Inferior parietal cortex (tissue), 1 donor: Measurements from ENCODE around the gene RPL31.

Source experiments
- DNase-seq: peaks from one replicate; pipeline ENCODE4 v3.0.0-alpha.2; 2016; ENCODE audit errors: extremely low spot score

Gene RPL31

DNA sequence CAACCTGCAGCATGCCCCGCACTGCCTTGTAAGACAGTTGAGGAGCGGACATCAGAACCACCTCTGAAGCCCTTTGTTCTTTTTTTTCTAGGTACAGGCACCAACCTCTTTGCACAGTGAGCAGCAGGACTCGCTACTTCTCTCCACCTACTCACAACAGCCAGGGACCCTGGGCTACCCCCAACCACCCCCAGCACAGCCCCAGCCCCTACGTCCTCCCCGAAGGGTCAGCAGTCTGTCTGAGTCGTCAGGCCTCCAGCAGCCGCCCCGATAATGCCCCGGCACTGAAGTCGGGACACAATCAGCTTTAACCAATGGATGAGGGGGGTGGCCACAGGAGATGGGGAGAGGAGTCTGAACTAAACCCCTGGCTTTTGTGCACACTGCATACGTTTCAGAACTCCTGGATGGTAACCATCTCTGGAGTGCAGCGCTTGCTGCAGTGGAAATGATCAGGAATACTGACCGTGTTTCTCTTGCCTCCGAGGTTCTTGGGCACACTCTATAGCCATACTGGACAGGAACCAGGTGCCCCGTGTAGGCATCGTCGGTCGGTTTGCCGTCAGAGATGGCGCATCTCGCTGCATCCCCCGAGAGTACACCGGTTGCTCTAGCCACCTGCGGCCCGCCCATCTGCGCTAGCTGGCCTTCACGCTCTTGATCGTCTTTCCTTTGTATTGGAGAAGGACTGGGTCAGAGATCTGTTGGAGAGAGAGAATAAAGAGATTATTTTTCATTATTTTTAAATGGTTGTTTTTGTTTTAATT is 6.6 kb upstream of the RPL31 start:
- DNase-seq: no peak

DNA sequence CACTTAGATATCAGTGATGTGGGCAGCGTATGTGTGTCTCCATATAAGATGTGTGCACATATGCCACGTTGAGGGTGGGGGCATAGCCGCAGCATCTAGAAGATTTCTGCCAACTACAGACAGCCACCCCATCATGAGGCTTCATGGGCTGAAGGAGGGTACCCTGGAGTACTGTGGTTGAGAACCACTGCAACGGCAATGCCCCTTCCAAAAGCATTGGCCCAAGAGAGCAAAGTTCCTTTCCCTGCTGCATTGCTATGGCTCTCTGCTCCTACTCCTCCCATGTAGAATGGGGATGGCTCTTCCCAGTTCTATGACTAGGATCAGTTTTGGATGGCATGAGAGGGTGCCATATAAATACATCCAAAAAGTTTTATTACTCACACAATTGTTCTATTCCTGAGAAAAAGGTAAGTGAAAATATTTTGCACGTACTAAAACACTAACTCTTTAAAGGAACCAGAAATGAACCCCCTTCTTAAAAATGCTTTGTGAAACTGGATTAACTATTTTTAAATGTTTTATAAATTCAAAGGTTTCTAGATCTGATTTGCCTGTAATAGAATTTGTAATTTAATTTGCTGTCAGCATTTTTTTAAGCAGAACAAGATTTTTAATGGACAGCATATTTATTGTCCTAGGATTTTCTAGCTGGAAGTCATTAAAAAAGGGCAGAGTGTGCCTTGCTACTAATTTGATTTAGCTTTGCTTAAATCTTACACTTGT is 4.4 kb upstream of the RPL31 start:
- DNase-seq: no peak

DNA sequence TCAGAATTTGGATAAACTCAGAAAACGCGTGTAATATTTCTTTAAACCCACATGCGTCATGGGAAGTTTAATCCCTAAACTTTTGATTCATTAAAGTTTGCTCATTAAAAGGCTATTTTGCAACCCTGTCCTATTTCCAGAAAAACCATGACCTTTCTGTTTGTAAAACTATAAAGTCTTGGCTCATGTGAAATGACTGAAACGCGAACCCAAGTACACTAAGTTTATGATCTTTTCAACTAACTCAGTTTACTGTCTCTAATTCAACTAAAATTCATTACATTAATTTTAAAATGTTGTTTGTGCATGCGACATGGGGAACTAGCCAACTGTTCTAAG is 3.9 kb upstream of the RPL31 start:
- DNase-seq: no peak

DNA sequence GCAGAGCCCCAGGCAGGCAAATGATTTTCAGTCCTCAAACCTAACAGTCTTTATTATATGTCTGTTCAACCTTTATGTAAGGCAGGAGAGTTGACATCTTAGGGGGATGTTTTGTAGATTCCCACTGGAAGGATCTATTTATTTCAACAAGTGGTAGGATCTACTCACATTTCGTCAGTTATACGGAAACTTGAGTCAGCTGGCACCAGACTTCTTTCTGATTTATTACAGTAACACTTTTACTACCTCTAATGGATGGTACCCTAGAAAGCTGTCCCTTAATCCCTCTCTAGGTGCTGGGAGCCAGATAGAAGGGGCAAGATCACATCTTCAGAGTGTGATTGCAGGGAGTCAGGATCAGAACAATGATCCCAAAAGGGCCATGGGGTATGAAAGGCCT is 2.1 kb upstream of the RPL31 start:
- no peak for DNase-seq

DNA sequence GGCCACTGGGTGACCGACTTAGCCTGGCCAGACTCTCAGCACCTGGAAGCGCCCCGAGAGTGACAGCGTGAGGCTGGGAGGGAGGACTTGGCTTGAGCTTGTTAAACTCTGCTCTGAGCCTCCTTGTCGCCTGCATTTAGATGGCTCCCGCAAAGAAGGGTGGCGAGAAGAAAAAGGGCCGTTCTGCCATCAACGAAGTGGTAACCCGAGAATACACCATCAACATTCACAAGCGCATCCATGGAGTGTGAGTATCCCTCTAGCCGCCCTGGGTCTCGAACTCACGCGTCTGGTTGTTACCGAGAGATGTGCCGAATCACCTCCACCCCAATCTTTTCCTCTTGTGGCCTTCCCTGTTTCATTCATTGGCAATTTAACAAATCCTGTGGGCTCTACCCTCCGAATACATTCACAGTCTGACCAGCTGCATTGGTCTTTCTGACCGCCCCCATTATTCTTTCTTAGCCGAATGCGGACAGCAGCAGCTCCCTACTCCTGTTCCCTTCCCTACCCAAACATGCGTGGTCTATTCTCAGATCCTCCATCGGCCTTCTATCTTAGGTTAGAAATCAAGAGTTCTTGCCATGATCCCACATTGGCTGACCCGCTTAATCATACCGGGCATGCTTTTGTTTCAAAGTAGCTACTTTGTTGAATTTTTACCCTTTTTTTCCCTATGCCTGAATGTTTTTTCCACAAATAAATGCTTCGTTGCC is 631 bp downstream of the RPL31 start:
- DNase-seq: no peak

DNA sequence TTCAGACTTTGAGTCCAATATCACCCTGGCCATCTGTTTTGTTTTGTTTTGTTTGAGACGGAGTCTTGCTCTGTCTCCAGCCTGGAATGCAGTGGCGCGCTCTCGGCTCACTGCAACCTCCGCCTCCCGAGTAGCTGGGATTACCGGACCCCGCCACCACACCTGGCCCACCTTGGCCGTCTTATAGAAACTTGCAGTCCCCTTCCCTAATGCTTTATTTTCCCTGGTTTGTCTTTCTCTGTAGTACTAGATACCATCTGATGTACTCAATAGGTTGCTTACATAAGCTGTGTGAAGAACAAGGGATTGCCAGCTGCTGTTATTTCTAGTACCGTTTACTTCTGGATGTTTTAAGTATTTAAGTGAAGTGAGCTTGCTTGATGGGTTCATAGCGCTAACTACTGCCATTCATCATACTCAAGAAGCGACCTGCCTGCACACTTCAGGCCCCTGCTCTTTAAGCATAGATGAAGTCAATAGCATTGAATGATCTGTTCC is 1.2 kb downstream of the RPL31 start:
- no peak for DNase-seq

DNA sequence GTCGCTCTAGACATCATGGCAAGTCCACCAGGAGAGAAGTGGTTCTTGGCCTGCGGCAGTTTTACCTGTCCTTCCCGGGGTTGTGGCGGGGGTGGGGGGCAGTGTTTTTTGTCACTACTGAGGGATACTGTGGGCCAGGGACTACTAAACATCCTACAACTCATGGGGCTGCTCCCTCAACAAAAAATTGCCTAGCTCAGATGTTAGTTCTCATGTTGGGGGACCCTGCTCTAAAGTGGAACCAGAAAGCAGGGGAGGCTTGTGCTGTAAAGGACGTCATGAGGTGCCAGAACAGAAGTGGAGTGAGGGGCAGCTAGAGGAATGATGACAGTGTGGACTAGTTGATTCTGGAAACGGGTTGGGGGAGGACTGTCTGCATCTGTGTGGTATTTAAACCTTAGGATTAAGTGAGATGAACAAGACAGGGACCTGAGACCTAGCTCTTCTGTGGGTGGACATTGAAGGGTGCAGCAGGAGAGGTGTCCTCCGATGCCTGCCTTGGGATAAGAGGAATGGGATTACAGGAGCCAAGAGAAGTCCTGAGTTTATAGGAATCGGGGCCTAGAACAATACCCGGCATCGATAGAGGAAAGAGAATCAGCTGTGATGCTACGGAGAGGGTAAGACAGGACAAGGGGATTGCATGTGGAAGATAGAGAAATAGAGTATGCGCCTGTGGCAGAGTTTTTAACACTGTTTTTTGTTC is 2.7 kb downstream of the RPL31 start:
- no peak for DNase-seq

DNA sequence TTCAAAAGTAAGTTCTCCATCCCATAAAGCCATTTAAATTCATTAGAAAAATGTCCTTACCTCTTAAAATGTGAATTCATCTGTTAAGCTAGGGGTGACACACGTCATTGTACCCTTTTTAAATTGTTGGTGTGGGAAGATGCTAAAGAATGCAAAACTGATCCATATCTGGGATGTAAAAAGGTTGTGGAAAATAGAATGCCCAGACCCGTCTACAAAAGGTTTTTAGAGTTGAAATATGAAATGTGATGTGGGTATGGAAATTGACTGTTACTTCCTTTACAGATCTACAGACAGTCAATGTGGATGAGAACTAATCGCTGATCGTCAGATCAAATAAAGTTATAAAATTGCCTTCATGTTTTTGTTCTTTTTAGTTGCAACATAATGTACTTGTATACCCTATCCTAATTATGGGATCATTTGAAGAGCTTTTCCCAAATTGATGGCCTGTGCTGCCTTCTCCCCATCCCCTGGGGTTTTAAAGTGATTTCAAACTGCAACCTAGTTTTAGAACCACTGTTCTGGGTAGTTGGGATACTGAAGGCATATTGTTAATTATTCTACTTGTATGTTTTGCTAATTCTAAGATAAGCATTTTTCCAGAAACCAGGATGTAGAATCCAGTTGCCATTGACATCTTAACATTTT is 4.1 kb downstream of the RPL31 start:
- DNase-seq: no peak

DNA sequence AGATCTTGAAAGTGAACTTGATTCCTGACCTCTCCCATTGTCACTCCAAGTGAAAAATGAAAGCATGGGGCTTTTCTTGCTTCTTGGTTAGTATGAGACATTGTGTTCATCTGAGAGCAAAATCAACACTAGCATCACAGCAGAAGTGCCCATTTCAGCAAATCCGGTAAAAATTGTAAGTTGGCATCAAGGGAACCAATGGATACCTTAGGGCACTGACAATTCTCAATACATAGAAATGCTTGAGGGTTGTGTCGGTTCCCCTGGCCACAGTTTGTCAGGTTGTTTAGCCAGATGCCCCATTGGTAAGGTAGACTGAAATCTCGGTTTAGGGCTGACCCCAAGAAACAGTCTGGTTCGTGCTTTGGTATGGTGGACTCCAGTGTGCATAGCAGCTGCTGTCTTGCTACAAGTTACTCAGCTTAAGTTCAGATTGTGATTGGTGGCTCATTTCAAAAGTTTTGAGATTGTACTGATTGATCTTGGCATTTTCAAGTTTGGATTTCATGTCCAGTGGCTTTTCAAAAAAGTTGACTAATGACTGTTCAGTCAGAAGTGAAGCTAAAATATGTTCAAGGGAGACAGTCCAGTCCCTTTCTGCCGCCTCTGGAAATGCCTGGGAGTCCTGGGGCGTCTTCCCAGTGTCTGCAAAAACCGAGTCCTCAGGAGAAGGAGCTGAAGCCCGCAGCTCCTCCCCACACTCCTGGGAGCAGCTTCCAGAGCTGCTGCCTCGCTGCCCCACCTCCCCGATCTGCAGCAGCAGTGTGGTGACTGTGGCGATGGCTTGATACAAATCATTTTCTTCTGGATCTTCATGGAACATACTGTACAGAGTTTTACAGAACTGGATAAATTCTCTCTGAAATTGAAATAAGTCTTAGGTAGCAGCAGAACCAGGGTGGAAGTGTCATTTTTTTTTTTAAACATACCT is 5.6 kb downstream of the RPL31 start:
- no peak for DNase-seq

DNA sequence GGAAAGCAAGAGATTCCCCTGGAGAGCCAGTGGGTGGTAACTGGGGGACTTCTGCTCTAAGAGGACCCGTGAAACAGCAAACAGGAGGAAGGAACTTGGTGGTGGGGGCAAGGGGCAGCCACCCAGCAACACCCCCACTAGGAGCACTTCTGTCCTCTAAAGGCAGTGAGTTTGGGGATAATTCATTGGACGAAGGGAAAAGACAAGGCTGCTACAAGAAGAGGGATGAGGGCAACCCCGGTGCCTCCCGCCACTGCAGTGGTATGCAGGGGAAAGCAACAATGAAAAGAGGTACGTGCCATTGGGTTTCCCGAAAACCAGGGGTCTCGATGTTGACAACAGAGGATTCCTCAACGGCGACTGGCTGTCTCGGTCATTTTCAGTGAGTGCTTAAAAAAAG is 9.1 kb downstream of the RPL31 start:
- no peak for DNase-seq

DNA sequence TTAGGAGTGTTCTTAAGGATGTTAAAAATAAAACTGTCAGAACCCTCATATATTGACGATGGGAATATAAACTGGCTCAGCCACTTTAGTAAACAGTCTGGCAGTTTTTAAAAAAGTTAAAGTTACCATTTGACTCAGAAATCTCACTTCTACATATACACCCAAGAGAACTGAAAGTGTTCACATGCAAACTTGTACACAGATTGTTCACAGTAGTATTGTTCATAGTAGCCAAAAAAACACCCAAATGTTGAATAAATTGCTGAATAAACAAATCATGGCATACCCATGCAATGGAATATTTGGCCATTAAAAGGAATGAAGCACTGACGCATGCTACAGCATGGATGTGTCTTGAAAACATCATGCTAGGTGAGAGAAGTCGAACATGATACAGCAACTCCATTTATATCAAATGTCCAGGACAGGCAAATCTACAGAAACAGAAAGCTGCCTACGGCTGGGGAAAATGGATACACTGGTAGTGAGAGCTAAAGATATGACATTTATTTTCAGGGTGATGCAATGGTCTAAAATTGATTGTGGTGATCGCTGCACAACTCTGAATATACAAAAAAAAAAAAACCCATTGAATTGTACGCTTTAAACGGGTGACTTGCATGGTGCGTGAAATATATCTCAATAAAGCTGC is 10.1 kb downstream of the RPL31 start:
- no peak for DNase-seq

DNA sequence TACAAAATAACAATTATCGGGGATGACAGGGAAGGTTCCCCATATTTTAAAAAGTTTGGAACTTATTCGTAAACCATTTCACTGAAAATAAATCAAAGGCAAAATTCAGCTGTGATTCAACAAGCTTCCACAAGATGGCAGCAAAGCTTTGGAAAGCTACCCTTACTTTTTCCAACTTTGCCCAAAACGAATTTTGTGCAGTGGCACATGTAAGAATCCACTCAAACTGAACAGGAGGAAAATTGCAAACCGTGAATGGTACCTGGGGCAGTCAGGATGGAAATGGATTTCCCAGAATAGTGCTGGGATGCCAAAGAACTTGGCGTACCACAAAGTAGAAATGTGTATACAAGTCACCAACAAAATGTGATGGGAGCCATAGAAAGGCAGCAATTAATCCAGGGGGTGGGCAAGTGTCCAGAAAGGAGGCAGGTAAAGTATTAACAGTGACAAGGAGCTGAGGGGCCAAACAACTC is 10.7 kb downstream of the RPL31 start:
- DNase-seq: peak; percentile 84

DNA sequence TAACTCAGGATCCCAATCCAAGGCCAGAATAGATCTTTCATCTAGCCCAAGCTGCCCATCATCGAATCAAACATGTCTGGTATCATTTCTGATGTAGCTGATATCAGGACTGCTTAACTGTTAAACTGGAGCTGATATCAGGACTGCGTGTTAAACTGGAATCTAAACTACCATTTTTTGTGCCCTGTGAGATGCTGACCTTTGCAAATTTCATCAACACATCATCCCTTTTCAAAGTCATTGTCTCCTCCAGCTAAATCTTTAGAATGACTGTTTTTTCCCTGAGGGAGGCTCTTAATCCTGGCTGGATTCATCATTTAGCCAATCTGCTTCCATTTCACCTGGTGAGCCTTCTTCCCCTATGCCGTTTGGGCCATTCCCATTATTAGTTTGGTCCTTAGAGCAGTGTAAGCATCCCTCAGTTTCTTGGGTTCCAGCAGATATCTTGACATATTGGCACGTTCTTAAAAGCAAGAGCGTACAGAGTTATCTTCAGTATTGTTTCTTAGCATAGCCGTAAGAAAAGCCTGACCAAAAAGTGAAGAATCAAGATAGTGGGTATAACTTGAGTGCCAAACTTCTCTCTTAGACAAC is 12.3 kb downstream of the RPL31 start:
- no peak for DNase-seq

DNA sequence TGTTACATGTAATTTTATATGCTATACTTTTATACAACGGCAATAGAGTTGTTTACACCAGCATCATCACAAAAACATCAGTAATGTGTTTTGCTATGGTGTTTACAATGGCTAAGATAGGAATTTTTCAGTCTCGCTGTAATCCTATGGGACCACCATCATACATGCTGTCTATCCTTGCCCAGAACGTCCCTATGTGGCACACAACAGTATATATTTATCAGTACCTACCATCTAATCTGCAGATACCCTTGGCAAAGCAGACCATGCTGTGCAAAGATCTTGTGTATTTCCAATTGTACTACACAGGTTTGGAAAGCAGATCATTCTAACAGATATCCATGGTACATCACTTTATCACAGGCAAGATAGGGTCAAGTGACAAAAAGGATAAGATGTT is 15.3 kb downstream of the RPL31 start:
- no peak for DNase-seq

DNA sequence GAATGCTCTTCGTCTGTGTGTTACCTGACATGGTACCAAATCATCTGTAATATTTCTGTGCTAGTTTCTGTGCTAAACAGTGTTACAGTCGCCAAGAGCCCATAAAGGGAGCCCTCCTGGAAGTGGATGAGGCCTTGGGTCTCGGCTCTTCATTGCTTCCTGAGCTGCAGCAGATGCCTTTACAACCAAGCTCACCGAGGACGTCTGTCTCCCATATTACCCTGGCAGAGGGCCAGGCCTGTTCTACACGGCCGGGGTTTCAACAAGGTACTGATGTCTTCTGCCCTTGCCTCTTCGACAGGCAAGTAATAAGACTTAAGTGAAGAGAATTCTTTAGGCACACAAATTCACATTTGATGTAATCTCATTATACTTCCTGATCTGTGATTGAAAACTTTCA is 16.8 kb downstream of the RPL31 start:
- no peak for DNase-seq

DNA sequence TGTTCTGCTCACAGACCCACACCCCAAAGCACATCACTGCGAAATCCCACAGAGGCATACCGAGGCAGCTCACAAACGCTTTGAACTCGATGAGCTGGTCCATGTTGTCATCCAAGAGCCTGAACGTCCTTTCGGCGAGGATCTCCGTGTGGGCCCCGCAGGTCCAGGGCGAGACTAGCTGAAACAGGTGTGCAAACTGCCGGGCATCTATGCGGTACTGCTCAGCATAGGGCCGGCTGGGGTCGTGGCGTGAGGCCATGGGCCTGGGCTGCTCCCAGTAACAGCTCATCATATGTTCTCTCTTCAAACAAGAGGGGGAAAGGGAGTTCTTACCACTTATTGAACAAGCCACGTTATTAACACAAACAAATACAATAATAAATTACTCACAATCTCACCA is 20.1 kb downstream of the RPL31 start:
- no peak for DNase-seq

DNA sequence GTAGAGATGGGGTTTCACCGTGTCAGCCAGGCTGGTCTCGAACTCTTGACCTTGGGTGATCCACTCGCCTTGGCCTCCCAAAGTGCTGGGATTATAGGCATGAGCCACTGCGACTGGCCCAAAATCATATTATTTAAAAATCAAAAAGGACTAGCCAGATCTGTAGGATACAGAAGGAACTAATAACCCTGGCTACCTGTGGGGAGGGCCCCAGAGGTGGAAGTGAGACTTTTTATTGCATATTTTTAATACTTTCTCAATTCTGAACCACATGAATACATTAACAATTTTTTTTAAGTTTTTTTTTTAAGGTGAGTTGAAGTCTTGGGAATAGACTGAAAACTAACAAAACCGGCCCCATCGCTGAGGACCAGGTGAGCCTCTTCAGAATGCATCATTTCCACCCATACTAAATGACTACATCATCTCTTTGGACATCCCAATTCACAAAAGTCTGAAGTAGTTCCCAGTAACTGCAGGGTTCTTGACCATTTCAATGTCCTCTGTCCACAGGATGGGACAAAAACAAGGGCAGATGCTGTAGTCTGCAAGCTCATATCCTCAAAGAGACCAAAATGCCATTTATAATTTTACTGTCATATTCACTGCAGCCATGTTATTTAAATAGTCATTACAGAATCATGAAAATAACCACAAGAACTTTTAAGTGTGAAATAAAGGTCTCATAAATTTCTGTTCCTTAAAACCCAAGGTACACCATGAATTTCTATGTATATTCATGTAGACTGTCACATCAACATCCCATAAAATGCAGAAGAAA is 21.4 kb downstream of the RPL31 start:
- no peak for DNase-seq

DNA sequence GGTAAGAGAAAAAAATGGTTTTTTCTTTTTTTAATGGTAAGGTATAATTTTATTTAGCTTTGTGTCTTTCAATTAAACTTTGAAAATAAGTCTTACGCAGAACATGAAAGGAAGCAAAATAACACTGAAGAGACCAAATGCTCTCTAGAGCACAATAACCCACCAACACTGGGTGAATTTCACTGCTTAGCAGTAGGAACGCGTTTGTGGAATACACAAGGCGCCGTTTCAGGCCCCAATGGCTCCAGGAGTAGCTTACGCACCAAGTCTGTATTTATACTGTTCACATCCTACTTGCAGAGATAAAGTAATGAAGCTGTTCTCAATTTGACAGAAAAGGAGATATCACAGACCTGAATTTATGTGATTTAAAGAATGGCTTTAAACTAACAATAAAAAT is 23.5 kb downstream of the RPL31 start:
- no peak for DNase-seq

DNA sequence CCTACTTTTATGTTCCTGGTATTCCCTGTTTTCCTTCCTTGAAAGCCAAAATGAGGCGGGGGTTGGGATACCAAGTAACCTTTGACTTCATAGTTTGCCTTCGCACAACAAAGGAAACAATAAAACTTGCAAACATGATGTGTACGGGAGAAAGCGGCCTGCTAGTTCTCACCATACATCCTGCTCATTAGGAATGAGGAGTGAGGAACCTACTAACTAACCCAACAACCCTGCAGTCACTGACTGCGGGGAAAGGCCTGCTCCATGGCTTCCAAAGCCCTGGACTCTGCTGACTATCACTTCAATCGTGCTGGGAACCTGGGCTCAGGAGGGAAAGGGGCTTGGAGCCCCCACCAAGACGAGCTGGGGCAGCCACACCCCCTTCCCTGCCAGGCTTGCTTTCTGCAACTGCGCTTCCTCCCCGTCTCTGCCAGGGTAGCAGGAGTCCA is 24.2 kb downstream of the RPL31 start:
- no peak for DNase-seq
